COLO829 (cell line): Measurements from ENCODE around the gene FBXO46.
"Not testable (repeated sequence)": the region's sequence is repeated elsewhere in the genome, so short reads cannot be mapped to it uniquely, and the experiment has no call there.

Source experiments
- DNase-seq: peaks from one replicate; pipeline ENCODE4 v3.0.0; 2012; ENCODE audit warnings: low spot score

FBXO46 gene

GRCh38 chr19:45765702-45766295 is 35.1 kb upstream of the FBXO46 start:
- DNase-seq, result no peak

- no peak for DNase-seq
These were observed 34.4 kb upstream of the FBXO46 start for GRCh38 chr19:45764945-45765701.

- DNase-seq, result no peak
These were observed 33.8 kb upstream of the FBXO46 start for GRCh38 chr19:45764475-45764874.

GRCh38 chr19:45763691-45764294 is 33.1 kb upstream of the FBXO46 start:
- no peak for DNase-seq

GRCh38 chr19:45762870-45763631 is 32.4 kb upstream of the FBXO46 start:
- DNase-seq, result no peak

GRCh38 chr19:45761714-45762113 is 31.0 kb upstream of the FBXO46 start:
- no peak for DNase-seq

- no peak for DNase-seq
These were observed 28.2 kb upstream of the FBXO46 start for GRCh38 chr19:45758921-45759320.

- no peak for DNase-seq
These were observed 27.0 kb upstream of the FBXO46 start for GRCh38 chr19:45757695-45758094.

GRCh38 chr19:45754323-45754722 is 23.6 kb upstream of the FBXO46 start:
- DNase-seq, result no peak

GRCh38 chr19:45753548-45753947 is 22.9 kb upstream of the FBXO46 start:
- no peak for DNase-seq

- DNase-seq, result no peak
These were observed 21.9 kb upstream of the FBXO46 start for GRCh38 chr19:45752639-45753038.

- DNase-seq, result not testable (repeated sequence)
These were observed 20.8 kb upstream of the FBXO46 start for GRCh38 chr19:45751483-45751882.

GRCh38 chr19:45747513-45747912 is 16.8 kb upstream of the FBXO46 start:
- no peak for DNase-seq

GRCh38 chr19:45746866-45747265 is 16.2 kb upstream of the FBXO46 start:
- no peak for DNase-seq

GRCh38 chr19:45745606-45746005 is 14.9 kb upstream of the FBXO46 start:
- no peak for DNase-seq

- no peak for DNase-seq
These were observed 12.3 kb upstream of the FBXO46 start for GRCh38 chr19:45742969-45743368.

GRCh38 chr19:45739498-45740439 is 9.1 kb upstream of the FBXO46 start:
- no peak for DNase-seq

GRCh38 chr19:45733160-45733810 is 2.6 kb upstream of the FBXO46 start, which contains the start of gene MEIOSIN:
MEIOSIN (plus strand) TSS chr19:45733439; CDS start chr19:45735377, 1,938 bp downstream.
- DNase-seq, result no peak

GRCh38 chr19:45729800-45730290 is 851 bp downstream of the FBXO46 start:
- DNase-seq, result no peak

- not testable (repeated sequence) for DNase-seq
These were observed 2.0 kb downstream of the FBXO46 start for GRCh38 chr19:45728683-45729082.

GRCh38 chr19:45720065-45720464 is 10.6 kb downstream of the FBXO46 start:
- not testable (repeated sequence) for DNase-seq
